ENCODE results near the gene PFKFB4.

DNA sequence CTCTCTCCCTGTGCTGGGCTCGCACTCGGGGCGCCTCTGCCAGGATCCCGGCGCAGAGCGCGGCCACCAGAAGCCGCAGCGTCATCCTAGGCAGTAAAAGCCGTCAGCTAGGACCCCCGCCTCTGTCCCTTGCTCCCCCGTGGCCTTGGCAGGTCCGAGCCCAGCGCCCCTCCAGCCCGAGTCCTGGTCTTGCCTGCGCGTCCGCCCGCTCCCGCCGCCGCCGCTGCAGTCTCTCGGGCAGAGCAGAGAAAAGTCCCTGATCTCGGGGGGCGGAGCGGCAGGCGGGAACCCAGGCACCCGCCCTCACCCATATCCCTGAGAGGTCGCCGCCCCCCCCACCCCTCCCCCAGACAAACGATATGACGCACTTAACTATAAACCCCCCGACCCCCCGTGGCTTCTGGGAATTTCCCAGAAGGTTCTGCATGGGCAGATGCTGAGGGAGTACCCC is 38.5 kb upstream of the PFKFB4 start, which contains the start of gene COL7A1:
- TF ChIP-seq, protein P1, sequence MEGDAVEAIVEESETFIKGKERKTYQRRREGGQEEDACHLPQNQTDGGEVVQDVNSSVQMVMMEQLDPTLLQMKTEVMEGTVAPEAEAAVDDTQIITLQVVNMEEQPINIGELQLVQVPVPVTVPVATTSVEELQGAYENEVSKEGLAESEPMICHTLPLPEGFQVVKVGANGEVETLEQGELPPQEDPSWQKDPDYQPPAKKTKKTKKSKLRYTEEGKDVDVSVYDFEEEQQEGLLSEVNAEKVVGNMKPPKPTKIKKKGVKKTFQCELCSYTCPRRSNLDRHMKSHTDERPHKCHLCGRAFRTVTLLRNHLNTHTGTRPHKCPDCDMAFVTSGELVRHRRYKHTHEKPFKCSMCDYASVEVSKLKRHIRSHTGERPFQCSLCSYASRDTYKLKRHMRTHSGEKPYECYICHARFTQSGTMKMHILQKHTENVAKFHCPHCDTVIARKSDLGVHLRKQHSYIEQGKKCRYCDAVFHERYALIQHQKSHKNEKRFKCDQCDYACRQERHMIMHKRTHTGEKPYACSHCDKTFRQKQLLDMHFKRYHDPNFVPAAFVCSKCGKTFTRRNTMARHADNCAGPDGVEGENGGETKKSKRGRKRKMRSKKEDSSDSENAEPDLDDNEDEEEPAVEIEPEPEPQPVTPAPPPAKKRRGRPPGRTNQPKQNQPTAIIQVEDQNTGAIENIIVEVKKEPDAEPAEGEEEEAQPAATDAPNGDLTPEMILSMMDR (IDR thresholded peaks at IDR 0.05; ENCODE audit: insufficient read depth, low read length, poor library complexity, severe bottlenecking) = no peak
- TF ChIP-seq EZH2phosphoT487 (conservative IDR thresholded peaks at IDR 0.05; ENCODE audit: low read length) = no peak

Measured in SU-DHL-6 (cell line).